ENCODE results near the gene ZNF222.

ZNF222 gene

DNA sequence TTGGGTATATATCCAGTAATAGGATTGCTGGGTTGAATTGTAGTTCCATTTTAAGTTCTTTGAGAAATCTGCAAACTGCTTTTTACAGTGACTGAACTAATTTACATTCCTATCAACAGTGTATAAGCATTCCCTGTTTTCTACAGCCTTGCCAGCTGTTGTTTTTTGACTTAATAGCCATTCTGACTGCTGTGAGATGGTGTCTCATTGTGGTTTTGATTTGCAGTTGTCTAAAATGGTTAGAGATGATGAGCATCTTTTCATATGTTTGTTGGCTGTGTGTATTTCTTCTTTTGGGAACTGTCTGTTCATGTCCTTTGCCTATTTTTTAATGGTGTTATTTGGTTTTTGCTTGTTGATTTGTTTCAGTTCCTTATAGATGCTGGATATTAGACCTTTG is 4.0 kb upstream of the ZNF222 start:
- TF ChIP-seq, protein P1, sequence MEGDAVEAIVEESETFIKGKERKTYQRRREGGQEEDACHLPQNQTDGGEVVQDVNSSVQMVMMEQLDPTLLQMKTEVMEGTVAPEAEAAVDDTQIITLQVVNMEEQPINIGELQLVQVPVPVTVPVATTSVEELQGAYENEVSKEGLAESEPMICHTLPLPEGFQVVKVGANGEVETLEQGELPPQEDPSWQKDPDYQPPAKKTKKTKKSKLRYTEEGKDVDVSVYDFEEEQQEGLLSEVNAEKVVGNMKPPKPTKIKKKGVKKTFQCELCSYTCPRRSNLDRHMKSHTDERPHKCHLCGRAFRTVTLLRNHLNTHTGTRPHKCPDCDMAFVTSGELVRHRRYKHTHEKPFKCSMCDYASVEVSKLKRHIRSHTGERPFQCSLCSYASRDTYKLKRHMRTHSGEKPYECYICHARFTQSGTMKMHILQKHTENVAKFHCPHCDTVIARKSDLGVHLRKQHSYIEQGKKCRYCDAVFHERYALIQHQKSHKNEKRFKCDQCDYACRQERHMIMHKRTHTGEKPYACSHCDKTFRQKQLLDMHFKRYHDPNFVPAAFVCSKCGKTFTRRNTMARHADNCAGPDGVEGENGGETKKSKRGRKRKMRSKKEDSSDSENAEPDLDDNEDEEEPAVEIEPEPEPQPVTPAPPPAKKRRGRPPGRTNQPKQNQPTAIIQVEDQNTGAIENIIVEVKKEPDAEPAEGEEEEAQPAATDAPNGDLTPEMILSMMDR (IDR thresholded peaks at IDR 0.05; ENCODE audit: borderline replicate concordance, insufficient read depth, low read depth, low read length): no peak
- no peak overlapping the region for H3K4me3 ChIP-seq (ENCODE audit: low read depth, low read length)

DNA sequence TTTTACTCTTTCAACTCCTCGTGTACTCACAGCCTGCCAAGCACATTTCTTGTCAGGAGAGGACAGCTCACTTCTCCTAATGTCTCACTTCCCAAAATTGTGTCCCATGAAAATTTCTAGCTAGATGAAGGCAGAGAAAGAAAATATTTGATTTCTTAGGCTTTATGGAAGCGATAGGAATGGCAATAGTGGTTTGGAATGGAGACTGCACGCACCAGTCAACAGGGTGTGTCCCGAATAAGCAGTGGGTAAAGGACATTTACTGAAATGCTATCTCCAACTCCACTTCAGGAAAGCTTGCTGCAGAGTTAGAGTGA is 321 bp upstream of the ZNF222 start:
- TF ChIP-seq, protein P1 (IDR thresholded peaks at IDR 0.05; ENCODE audit: borderline replicate concordance, insufficient read depth, low read depth, low read length): no peak
- peak overlapping the region; percentile 72 for H3K4me3 ChIP-seq (ENCODE audit: low read depth, low read length)

DNA sequence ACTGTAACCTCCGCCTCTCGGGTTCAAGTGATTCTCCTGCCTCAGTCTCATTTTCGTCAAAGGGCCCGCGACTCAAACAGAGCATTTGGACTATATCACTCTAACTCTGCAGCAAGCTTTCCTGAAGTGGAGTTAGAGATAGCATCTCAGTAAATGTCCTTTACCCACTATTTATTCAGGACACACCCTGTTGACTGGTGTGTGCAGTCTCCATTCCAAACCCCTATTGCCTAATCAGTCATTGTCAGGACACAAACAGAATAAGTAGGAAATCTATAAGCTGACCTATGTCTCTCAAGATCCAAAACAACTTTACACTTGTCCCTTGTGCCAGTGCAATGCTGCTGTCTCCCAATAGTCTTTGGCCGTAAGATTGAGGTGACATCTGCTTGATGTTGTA is 1.4 kb downstream of the ZNF222 start:
- TF ChIP-seq, protein P1 (IDR thresholded peaks at IDR 0.05; ENCODE audit: borderline replicate concordance, insufficient read depth, low read depth, low read length): no peak
- H3K4me3 ChIP-seq (ENCODE audit: low read depth, low read length): no peak overlapping the region

DNA sequence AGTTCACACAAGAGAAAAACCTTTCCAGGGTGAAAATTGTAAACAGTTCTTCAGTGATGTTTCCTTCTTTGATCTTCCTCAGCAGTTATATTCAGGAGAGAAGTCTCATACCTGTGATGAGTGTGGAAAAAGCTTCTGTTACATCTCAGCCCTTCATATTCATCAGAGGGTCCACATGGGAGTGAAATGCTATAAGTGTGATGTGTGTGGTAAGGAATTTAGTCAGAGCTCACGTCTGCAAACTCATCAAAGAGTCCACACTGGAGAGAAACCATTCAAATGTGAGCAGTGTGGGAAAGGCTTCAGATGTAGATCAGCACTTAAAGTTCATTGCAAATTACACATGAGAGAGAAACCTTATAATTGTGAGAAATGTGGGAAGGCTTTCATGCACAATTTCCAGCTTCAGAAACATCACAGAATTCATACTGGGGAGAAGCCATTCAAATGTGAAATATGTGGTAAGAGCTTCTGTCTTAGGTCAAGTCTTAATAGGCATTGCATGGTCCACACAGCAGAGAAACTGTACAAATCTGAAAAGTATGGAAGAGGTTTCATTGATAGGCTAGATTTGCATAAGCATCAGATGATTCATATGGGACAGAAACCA is 6.9 kb downstream of the ZNF222 start:
- TF ChIP-seq, protein P1 (IDR thresholded peaks at IDR 0.05; ENCODE audit: borderline replicate concordance, insufficient read depth, low read depth, low read length): no peak
- H3K4me3 ChIP-seq (ENCODE audit: low read depth, low read length): no peak overlapping the region

DNA sequence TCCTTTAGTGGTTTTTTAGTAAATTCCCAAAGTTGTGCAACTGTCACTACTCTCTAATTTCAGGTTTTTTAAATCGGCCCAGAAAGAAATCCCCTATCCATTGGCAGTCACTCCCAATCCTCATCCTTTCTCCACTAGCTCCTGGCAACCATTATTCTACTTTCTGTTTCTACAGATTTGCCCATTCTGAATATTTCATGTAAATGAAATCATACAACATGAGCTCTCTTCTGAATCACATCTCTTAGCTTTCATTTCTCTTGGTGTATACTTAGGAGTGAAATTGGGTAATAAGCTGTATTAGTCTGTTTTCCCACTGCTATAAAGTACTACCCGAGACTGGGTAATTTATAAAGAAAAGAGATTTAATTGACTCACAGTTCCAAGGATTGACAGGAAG is 17.0 kb downstream of the ZNF222 start:
- H3K4me3 ChIP-seq (ENCODE audit: low read depth, low read length): no peak overlapping the region
- TF ChIP-seq, protein P1 (IDR thresholded peaks at IDR 0.05; ENCODE audit: borderline replicate concordance, insufficient read depth, low read depth, low read length): no peak

DNA sequence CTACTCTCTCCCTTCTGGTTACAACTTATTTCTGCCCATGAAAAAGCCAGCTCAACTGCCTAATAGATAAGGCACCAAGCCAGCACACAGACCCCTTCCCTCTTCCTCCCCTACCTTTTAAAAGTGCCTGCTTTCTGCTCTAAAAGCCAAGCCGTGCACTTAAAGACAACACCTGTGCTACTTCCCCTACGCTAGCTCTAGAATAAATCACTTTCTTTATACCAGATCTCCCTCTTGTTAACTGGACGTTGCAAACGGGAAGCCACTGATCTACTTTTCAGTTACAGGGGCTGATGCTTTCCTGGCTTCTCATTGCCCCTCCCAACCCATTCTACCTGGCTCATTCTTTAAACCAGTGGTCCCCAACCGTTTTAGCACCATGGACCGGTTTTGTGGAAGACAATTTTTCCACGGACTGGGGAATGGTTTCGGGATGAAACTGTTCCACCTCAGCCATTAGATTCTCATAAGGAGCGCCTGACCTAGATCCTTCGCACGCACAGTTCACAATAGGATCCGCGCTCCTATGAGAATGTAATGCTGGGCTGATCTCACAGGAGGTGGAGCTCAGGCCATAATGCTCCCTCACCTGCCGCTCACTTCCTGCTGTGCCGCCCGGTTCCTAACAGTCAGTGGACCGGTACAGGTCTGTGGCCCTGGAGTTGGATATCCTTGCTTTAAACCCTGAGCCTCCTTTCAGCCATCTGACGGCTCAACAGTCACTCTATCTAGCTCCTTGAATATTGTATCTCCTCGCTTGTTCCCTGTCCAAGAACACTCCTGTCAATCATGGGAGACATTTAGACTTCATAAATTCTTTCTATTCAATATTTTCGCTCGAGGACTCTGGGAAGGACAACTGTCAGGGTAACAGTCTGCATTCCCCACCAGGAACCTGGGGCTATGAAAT is 25.8 kb downstream of the ZNF222 start:
- TF ChIP-seq, protein P1 (IDR thresholded peaks at IDR 0.05; ENCODE audit: borderline replicate concordance, insufficient read depth, low read depth, low read length): no peak

More for the DNA sequence above, 25.8 kb downstream of the ZNF222 start:
- H3K4me3 ChIP-seq (ENCODE audit: low read depth, low read length): peak overlapping the region; percentile 51

Data from GM12875 (cell line).